HepG2 (cell line): Measurements from ENCODE around the gene ASPRV1. TPM values are rescaled to one million over a fixed set of nuclear protein-coding genes. Genes with fewer than 3 reads are reported as not detected.

Source experiments
- ERF ChIP-seq: IDR thresholded peaks from 2 replicates; pipeline ENCODE4 v1.6.1; 2018; ENCODE audit warnings: missing biosample characterization, missing genetic modification reagents
- GRHL1 ChIP-seq: sonication (generic); formaldehyde crosslinking; conservative IDR thresholded peaks from 2 replicates; pipeline ENCODE4 v1.8.0; 2022; ENCODE audit warnings: missing genetic modification reagents
- HMGXB4 ChIP-seq, 2 experiments: sonication (generic) in 1 of 2; formaldehyde crosslinking in 1 of 2; IDR thresholded peaks; 2 replicates each; pipeline versions ENCODE4 v1.4.0 to v1.6.1; 2018 to 2020; ENCODE audit warnings: missing genetic modification reagents in 2 of 2, borderline replicate concordance in 1 of 2, low read depth in 1 of 2, mild to moderate bottlenecking in 1 of 2, missing biosample characterization in 1 of 2
- NFE2 ChIP-seq: sonication (generic); formaldehyde crosslinking; IDR thresholded peaks from 2 replicates; pipeline ENCODE4 v1.4.0; 2020; ENCODE audit warnings: missing genetic modification reagents
- TFDP2 ChIP-seq: sonication (generic); formaldehyde crosslinking; IDR thresholded peaks from 2 replicates; pipeline ENCODE4 v1.4.0; 2020; ENCODE audit warnings: missing genetic modification reagents
- ZBTB34 ChIP-seq: sonication (generic); formaldehyde crosslinking; IDR thresholded peaks from 2 replicates; pipeline ENCODE4 v1.8.0; 2022; ENCODE audit warnings: mild to moderate bottlenecking, missing genetic modification reagents
- ZNF569 ChIP-seq: sonication (generic); formaldehyde crosslinking; IDR thresholded peaks from 2 replicates; pipeline ENCODE4 v1.5.0; 2020; ENCODE audit warnings: mild to moderate bottlenecking, missing genetic modification reagents, moderate library complexity, borderline replicate concordance
- ZNF678 ChIP-seq: sonication (generic); formaldehyde crosslinking; IDR thresholded peaks from 2 replicates; pipeline ENCODE4 v1.4.0; 2020; ENCODE audit warnings: mild to moderate bottlenecking, missing genetic modification reagents
- polyA plus RNA-seq, 8 experiments: library from polyadenylated mRNA; depleted of rRNA in 3 of 8; stranded (reverse) in 7 of 8; unstranded in 1 of 8; fragments of >200 nt; fragmentation: Illumina TruSeq in 4 of 8; extraction: Trizol in 4 of 8; gene quantifications; 2 replicates each; pipeline versions ENCODE4 v1.2.1 to v1.2.3, GENCODE V29; 2011 to 2016; ENCODE audit warnings: low read depth in 4 of 8, missing spikeins in 1 of 8, mixed read lengths in 1 of 8; ENCODE audit not compliant: insufficient read depth in 1 of 8
- total RNA-seq, 5 experiments: library from RNA; depleted of rRNA; stranded (reverse); fragments of >200 nt; fragmentation: Illumina TruSeq; extraction: Trizol; gene quantifications; 2 replicates each; pipeline ENCODE4 v1.2.3, GENCODE V29; 2016; ENCODE audit warnings: low read depth in 1 of 5

The ASPRV1 gene
- total and polyA plus RNA-seq, 2 of the 13 experiments (the other 11 are each of a cell fraction or from before 2014, with no cell fraction given): 0.40 to 0.48 TPM

GRCh38 chr2:69959425-69959824 is 2.0 kb downstream of the ASPRV1 start (continued):
- no peak for TF ChIP-seq ZNF678 (CRISPR knock-in tag)
- no peak for TF ChIP-seq ZBTB34 (CRISPR knock-in tag)
- no peak for TF ChIP-seq ERF (CRISPR knock-in tag)
- TF ChIP-seq NFE2 (CRISPR knock-in tag): no peak
- TF ChIP-seq HMGXB4 (CRISPR knock-in tag; IDR thresholded peaks at IDR 0.05; ENCODE audit: borderline replicate concordance in 1 of 2, low read depth in 1 of 2): no peak
- TF ChIP-seq ZNF569: no peak
- no peak for TF ChIP-seq GRHL1
- no peak for TF ChIP-seq TFDP2 (CRISPR knock-in tag)
